IPS-11a (cell line): ENCODE measurements around the gene PTTG1IP2.
"Not testable (repeated sequence)": the region's sequence is repeated elsewhere in the genome, so short reads cannot be mapped to it uniquely, and the experiment has no call there.

ENCODE experiments used
- H3K4me3 ChIP-seq: one replicate; pipeline ENCODE4 v1.5.1; 2013; ENCODE audit warnings: low read depth, low read length, control low read depth

Gene PTTG1IP2

DNA sequence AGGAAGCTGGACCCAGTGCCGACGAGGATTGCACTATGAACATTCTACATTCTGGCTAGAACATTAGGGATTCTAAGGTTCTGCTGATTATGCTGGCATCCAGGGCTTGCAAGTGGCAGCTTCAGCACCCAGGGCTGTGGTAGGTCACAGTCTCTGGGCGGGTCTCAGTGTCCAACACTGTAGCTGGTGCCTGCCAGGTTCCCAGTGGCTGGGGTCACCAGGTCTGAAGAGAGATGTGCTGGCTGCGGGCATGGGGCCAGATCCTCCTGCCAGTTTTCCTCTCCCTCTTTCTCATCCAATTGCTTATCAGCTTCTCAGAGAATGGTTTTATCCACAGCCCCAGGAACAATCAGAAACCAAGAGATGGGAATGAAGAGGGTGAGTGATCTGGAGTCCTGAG is at the start of gene PTTG1IP2:
Gene PTTG1IP2, plus strand, starts transcription at position 86 of the 400 bp plus-strand sequence. Its CDS starts 148 bp downstream, at position 234.
- no peak within 1 kb of the TSS for H3K4me3 ChIP-seq

DNA sequence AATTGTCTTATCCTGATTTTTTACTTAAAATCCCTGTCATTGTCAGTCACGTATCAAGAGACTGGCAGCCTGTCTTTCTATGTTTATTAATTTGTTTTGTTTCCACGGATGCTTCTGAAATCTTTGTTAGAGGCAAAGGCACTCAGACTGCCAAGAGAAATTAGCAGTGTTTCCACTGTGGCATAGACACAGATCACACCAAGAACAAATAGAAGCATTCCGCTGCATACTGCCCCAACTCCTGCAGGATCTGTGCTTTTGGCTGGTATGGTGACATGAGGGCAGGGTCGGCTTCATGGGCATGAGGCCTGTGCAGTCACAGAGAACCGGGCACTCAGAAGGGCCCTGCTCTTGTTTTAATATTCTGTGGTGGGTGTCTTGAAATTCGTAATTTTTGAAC is 47.8 kb upstream of the PTTG1IP2 start:
- no peak overlapping the region for H3K4me3 ChIP-seq

DNA sequence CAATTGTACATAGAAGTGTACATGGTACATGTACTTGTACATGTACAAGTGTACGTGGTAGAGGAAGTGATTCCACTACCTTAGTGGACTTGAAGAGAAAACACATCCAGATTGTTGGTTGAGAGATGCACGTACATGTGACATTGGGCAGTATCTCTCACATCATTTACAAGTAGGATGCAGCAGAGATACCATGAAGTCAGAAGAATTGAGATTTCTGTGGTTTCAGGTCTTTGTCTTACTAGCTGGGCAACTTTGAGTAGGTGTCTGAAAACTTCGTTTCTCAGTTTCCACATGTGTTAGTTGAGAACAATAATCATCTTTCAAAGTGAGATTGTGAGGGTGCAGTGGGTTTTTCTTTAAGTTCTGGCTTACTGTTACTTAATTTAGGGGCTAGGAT is 44.7 kb upstream of the PTTG1IP2 start:
- no peak overlapping the region for H3K4me3 ChIP-seq

DNA sequence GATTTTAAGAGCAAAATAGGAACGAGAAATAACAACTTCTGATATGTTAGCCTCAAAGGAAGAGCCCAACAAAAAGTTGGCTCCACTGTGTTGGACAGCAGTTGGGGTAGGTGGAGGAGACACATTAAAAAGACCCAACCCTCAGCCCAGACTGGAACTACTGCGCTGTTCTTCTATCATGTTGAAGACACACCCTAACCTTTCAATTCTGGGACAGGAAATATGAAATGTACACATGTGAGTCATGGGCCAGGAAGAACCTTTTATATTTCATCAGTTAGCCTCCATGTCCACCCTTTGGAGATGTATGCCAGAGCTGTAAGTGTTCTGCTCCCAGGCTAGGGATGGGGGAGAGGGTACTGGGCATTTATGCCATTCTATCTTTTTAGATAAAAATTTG is 44.1 kb upstream of the PTTG1IP2 start:
- H3K4me3 ChIP-seq, result no peak overlapping the region

DNA sequence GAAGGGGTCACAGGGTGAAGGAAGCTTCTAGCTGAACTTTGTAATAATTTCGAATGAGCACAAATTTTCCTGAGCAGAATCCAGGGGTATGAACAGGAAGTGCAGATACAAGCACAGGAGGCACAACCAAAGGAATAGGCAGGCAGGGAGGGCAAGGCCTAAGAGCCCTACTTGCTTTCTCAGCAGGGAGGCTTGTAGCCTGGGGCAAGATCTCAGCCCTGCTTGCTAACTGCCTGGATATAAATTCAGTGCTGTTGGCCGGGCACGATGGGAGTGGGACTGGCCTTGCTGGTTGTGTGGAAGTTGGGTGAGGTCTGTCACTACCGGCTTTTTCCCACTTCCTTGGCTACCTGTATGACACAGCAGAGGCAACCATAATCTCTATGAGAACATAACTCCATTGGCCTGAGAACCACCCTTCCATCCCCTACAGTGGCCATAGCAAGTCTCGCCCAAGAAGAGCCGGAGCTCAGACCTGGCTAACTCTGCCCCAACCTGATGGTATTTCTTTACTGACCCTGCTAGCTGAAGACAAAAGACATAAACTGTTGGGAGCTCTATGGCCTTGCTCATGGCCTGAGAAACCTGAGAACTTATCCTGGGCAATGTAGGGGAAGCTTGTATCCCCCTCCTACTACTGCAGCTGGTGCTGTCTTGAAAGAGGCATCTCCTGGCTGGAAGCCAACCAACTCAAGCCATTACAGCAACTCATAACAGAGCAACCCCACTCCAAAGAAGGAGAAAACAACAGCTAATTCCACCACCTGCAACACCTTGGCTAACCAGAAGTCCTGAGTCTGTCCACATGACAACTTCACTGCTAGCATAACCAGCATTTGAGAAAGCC is 38.6 kb upstream of the PTTG1IP2 start:
- H3K4me3 ChIP-seq, result no peak overlapping the region

DNA sequence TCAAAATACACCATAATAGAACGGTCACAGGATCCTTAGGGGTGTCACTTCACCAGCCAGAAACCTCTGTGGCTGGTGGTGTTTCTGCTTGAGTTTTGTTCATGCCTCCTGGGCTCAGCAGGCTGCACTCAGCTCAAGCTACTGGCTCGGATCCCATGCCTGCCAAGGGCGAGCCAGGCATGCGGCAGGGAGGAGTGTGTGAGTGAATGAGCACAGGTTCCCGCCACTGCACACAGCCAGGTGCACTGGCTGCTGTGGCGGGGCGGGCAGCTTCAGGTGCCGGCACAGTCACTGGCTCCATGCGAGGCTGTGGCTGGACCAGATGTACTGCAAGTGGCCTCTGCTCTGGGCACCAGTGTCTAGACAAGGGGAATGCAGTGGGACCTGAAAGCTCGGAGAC is 36.7 kb upstream of the PTTG1IP2 start:
- no peak overlapping the region for H3K4me3 ChIP-seq

DNA sequence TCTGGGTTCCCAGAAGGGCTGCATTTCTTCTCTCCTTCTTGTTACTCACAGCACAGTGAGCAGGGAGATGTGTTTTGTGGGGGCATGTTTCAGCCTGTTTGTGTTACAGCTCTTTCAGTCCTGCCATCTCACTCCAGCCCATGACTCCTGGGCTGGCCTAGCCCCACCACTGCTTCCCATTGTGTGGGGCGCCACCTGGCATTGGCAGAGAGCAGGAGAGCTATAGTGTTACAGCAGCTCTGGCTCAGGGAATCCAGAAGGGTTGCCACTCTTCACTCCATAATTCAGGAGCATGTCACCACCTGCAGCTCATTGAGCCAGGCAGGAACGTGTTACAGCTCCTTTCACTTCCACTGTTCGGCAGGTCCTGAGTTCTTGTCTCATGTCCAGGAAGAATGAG is 36.2 kb upstream of the PTTG1IP2 start:
- H3K4me3 ChIP-seq, result no peak overlapping the region

DNA sequence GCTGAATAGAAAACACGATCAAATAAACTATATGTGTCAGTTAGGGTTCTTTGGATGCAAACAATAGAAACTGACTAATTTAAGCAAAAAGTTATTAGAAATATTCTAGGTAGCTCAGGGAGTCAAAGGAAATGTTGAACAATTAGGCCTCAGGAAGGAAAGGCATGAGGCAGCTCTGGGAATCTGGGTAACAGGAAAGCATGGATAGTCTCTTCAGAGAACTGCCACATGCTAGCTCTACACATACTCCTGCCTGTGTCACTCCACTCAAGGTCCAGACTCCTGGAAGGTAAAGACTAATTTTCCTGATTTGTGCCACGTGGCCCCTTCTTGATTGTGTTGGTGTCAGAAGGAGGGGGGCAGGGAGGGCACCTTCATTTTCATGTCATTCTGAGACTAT is 23.8 kb upstream of the PTTG1IP2 start:
- H3K4me3 ChIP-seq, result no peak overlapping the region

DNA sequence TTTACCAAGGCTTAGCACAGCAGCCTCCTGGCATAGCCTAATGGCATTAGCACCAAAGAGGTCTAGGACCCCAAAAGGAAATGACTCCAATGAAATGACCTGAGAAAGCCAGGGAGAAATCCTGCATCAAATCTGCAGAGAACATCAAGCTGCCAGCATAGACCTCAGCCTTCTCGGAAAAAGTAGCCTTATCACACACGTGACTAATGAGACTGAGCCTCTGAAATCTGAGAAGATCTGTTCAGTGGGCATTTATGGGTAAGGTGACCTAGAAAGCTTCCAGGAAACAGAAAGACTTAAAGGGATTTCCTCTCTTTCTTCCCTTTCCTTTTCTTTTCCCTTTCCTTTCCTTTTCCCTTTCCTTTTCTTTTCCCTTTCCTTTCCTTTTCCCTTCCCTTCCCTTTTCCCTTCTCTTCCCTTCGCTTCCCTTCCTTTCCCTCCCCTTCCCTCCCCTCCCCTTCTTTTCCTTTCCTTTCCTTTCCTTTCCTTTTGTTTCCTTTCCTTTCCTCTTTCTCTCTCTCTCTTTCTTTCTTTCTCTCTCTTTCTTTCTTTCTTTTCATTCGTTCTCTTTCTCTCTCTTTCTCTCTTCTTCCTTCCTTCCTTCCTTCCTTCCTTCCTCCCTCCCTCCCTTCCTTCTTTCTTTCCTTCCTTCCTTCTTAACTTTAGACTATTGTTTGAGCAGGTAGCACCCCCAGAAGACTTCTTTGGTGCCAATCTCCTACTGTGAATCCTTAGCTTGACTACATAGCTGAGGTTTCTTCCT is 23.1 kb upstream of the PTTG1IP2 start:
- H3K4me3 ChIP-seq, result no peak overlapping the region

DNA sequence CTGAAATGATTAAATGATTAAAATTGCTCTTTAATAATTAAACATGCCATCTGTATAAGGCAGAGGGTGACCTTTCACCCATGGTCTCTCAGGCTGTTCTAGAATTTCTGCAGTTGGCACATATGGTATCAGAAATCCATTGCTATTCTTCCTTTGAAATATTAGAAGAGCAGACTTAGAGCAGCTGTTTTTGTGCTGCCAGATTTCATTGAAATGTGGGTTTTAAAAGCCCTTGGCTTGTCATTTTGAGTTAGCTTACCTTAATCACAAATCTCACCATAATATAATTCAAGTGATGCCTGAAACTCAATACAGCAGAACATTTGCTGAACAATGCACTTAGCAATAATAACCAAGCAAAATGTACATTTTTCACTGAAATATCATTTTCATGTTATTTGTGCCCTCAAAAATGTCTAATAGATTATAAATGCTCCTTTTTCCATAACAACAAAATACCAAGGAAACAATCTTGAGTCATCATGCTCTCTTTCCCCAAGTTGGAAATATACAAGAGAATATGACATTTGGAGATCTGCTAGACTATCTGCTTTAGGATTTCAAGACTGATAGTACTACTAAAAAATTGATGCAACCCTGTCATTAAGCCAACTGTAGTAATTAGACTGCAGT is 16.1 kb upstream of the PTTG1IP2 start:
- no peak overlapping the region for H3K4me3 ChIP-seq

DNA sequence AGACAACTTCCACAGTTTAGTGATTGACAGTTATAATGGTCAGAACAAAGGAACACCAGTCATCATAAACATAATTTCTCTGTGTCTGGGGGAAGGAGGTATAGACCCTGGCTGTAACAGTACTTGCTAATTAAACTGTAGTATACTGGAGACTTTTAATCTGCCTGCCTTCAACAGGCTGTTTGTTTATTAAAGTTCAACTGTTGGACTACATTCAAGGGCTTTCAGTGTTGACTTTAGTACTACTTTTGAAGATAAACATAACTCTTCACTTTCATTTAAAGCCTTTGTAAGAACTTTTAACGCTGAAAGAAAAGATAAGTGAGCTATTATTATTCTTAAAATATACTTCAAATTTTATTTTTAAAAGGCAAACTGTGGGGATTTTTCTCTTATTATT is 15.5 kb upstream of the PTTG1IP2 start:
- no peak overlapping the region for H3K4me3 ChIP-seq

DNA sequence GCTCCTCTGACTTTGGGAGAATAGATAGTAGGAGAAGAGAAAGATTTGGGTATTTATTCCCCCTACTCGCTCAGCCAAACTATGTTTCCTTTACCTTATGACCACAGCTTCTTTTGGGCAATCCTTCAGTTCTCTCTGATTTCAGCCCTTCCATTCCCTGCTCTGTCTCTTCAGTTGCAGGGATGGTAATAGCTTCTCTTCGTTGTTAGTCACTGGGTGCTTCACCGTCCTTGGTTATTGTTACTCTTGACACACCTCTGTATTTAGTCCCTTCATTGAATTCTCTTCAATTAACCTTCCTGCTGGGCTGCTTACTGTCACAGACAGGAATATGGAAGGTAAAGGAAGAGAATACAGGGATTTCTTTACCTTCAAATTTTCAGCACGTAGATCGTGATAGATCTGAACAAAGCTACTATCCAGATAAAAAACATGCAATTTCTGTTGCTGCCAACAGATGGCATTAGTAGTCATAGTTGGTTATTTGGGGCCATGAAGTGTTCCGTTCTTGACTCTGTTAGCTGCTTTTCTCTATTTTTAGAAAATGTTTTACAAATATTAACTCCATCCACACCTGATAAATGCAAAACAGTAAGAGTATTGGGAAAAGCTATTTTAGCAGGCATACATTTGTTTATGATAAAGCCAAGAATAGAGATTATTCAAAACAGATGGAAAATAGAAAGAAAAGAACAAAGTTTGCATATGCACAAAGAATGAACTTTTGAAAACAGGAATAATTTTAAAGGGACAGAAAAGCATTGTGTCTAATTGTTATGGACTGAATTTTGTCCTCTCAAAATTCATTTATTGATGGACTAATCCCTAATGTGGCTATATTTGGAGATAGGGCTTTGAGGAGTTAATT is 14.0 kb upstream of the PTTG1IP2 start:
- no peak overlapping the region for H3K4me3 ChIP-seq

DNA sequence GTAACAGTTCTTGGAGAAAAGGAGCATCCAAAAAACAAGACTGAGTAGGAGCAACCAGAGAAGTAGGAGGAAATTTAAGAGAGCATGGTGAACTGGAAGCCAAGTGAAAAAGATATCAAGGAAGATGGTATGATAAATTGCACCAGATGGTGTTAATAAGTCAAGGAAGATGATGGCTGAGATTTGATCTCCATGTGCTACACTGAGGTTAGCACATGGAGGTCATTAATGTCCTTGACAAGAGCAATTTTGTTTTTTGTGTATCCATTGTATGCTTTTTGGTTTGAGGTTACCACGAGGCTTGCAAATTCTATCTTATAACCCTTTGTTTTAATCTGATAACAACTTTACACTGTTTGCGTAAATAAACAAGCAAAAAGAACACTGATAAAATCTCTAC is 11.3 kb upstream of the PTTG1IP2 start:
- no peak overlapping the region for H3K4me3 ChIP-seq

DNA sequence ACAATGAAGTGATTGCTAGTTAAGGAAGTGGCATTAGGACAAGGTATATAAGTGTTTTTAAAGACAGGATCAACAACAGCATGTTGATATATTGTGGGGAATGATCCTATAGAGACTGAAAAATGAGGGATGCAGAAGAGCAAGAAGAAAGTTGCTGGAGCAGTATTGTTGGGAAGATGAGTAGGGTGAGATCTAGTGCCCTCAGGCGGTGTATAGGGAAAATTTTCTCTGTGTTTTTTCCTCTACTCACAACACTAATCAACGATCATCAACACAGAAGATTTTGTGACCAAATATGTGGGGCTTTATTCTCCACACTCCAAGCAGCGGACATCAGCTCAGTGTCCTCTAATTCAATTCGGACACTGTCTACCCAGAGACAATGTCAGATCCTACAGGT is 9.6 kb upstream of the PTTG1IP2 start:
- H3K4me3 ChIP-seq, result no peak overlapping the region

DNA sequence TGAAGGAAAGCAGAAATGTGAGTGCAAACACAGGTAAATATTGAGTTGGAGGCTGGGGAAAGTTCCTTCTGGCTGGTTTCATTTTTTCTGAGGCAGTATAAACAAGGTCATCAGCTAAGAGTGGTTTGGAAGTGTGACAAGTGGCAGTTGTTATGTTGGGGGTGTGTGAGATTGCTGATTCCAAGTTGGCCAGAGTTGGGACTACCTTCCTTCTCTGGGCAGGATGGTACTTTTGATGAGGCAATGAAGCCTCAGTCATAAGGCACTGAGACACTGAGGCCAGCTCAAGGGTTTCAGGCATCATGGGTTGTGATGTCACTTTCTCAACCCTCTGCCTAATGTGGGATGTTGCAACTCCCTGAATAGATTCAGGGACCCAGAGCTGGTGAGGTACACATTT is 8.2 kb upstream of the PTTG1IP2 start:
- H3K4me3 ChIP-seq, result no peak overlapping the region

DNA sequence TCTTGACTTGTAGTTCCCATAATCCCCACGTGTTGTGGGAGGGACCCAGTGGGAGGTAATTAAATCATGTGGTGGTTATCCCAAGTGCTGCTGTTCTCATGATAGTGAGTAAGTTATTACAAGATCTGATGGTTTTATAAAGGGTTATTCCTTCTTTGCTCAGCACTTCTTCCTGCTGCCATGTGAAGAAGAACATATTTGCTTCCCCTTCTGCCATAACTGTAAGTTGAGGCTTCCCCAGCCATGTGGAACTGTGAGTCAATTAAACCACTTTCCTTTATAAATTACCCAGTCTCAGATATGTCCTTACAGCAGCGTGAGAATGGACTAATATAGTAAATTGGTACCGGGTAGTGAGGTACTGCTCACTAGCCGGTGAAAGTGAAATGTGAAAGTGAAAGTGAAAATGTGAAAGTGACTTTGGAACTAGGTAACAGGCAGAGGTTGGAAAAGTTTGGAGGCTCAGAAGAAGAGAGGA is 6.2 kb upstream of the PTTG1IP2 start:
- not testable (repeated sequence) for H3K4me3 ChIP-seq

DNA sequence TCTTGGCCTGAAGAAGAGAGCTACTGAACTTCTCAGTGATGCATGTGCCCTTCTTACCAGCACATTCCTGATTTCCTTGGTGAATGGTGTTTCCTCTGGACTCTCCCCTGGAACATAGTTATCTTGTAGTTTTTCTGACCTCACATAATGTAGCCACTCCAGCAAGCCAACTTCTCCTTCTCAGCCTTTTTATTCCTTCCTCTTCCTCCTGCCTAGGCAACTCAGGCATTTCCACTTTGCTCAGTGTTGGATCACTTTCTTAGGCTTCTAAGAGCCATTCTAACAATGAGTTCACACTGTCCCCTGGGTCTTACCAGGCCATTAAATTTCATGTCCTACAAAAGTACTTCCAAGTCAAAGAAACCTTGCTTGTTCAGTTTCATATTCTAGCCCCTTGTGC is 3.6 kb upstream of the PTTG1IP2 start:
- H3K4me3 ChIP-seq, result no peak overlapping the region

DNA sequence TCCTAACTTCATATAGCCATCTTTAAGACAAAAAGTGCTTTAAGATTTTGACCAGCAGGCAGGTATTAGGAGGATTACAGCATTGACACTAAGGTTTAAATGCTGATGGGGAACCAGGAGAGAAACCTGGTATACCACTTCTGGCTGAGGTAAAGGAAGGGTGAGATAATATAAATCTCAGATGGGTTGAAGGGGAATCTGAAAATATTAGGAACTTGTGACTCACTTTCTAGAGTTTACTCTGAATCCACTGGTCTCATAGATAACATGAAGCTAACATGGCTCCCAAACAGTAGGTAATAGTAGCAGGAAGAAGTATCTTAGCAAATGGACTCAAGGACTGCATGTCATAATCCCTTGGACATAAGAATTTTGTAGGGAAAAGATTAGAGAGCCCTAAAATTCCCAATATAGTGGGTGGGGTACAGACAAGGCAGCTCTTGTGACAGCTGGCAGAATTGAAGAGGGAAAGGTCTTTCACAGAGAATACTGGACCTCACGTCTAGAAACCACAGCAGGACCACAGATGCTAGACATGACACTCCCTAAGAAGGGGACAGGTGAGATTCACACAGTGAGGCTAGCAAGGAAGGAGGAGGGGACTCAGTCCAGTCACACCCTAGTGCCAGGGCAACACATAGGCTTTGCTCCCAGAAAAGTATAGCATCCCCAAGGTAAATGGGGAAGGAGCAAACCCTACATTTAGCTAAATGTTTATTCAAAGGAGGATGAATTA is 3.5 kb downstream of the PTTG1IP2 start:
- no peak overlapping the region for H3K4me3 ChIP-seq

DNA sequence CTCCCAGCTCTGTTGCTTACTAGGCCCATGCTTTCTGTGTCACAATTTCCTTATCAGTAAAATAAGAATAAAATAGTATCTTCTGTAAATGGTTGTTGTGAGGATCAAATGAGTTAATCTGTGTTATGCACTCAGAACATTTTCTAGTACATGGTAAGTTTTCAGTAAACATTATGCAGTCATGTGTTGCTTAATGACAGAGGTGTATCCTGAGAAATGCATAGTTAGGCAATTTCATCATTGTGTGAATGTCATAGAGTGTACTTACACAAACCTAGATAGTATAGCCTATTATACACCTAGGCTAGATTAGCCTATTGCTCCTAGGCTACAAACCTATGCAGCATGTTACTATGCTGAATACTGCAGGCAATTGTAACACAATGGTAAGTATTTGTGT is 4.4 kb downstream of the PTTG1IP2 start:
- no peak overlapping the region for H3K4me3 ChIP-seq
